ENCODE results near the gene CDR2L.

The CDR2L gene

DNA sequence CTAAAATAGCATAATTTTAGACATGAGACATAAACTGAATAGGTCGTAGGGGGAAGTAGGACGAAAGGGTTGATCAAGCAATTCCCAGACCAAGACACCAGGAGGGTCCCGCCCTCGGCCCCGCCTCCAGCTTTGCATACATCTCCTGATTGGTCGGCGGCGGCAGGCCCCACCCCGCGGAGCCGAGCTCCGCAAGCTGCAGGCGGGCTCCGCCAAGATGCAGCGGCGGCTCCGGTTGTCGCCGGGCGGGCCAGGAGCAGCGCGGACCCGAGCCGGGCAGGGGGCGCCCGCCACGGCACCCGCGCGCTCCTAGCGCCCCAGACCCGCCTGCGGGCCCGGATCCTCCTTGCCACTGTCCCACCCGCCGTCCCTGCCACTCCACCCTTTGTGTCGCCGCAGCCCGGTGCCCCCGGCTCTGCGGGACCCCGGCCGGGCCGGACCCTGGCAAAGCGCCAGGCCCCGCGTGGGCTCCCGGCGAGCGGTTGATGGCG is at the start of gene CDR2L:
CDR2L (plus strand) TSS at position 215 of the 491 bp plus-strand sequence. CDS start 412 bp downstream, outside the sequence.
- peak within 1 kb of the TSS; percentile 76 for H3K4me3 ChIP-seq (replicated peaks; ENCODE audit: low read depth, low read length)
- peak; percentile 91 for DNase-seq (ENCODE audit: low read depth)
- TF ChIP-seq, protein P1, sequence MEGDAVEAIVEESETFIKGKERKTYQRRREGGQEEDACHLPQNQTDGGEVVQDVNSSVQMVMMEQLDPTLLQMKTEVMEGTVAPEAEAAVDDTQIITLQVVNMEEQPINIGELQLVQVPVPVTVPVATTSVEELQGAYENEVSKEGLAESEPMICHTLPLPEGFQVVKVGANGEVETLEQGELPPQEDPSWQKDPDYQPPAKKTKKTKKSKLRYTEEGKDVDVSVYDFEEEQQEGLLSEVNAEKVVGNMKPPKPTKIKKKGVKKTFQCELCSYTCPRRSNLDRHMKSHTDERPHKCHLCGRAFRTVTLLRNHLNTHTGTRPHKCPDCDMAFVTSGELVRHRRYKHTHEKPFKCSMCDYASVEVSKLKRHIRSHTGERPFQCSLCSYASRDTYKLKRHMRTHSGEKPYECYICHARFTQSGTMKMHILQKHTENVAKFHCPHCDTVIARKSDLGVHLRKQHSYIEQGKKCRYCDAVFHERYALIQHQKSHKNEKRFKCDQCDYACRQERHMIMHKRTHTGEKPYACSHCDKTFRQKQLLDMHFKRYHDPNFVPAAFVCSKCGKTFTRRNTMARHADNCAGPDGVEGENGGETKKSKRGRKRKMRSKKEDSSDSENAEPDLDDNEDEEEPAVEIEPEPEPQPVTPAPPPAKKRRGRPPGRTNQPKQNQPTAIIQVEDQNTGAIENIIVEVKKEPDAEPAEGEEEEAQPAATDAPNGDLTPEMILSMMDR (IDR thresholded peaks at IDR 0.05; ENCODE audit: low read length, missing control alignments) = no peak

DNA sequence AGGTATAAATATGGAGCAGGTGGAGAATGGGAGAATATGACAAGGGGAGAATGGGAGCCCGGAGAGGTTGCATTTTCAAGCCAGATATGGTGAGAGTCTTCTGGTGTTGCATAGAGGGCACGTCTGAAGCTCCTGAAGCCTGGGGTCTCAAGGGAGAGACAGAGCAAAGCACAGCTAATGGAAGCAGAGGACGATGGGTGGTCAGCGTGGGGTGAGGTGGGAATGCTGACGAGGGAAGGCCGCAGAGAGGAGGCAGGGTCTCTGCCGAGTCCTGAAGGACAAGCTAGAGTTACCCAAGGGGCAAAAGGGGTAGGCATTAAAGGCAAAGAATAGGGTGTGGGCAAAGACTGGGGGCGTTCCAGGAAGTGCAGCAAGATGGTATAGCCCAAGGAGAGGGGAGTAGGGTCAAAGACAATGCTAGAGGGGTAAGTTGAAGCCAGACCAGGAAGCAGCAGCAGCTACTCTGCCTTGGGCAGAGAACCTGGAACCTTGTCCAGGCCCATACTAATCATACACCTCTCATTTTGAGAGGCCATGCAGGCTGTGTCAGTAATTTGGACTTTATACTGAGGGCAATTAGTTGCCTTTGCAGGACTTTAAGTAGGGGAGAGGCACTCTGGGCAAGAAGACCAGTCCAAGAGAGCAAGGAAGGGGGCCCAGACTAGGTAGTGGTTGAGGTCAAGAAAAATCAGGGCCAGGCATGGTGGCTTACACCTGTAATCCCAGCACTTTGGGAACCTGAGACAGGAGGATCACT is 49.1 kb upstream of the CDR2L start:
- DNase-seq (ENCODE audit: low read depth) = no peak
- TF ChIP-seq, protein P1 (IDR thresholded peaks at IDR 0.05; ENCODE audit: low read length, missing control alignments) = no peak
- no peak overlapping the region for H3K4me3 ChIP-seq (replicated peaks; ENCODE audit: low read depth, low read length)

- H3K4me3 ChIP-seq (replicated peaks; ENCODE audit: low read depth, low read length) = no peak overlapping the region
- TF ChIP-seq, protein P1 (IDR thresholded peaks at IDR 0.05; ENCODE audit: low read length, missing control alignments) = no peak
- DNase-seq (ENCODE audit: low read depth) = no peak
These were observed 47.9 kb upstream of the CDR2L start for GRCh38 chr17:74939534-74939933.

DNA sequence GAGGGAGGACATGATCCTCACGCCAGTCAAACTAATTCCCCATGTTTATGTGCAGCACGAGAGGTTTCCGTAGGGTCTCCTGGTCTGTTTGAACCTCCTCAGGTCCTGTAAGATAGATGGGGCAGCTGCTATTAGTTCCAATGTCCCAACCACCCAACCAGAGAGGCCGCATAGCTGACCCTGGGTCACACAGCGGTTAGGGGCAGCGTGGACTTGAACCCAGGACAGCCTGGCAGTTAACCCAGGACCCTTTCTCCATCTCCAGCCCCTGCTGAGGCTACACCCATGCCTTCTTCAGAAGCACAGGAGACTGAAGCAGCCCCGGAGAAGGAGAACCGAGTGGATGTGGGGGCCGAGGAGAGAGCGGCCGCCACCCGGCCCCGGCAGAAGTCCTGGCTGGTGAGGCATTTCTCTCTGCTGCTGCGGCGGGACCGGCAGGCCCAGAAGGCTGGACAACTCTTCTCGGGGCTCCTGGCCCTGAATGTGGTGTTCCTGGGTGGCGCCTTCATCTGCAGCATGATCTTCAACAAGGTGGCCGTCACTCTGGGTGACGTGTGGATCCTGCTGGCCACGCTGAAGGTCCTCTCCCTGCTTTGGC is 46.2 kb upstream of the CDR2L start:
- DNase-seq (ENCODE audit: low read depth) = no peak
- TF ChIP-seq, protein P1 (IDR thresholded peaks at IDR 0.05; ENCODE audit: low read length, missing control alignments) = no peak
- H3K4me3 ChIP-seq (replicated peaks; ENCODE audit: low read depth, low read length) = no peak overlapping the region

- H3K4me3 ChIP-seq (replicated peaks; ENCODE audit: low read depth, low read length) = no peak overlapping the region
- no peak for DNase-seq (ENCODE audit: low read depth)
- TF ChIP-seq, protein P1 (IDR thresholded peaks at IDR 0.05; ENCODE audit: low read length, missing control alignments) = no peak
These were observed 43.5 kb upstream of the CDR2L start for GRCh38 chr17:74943808-74944522.

DNA sequence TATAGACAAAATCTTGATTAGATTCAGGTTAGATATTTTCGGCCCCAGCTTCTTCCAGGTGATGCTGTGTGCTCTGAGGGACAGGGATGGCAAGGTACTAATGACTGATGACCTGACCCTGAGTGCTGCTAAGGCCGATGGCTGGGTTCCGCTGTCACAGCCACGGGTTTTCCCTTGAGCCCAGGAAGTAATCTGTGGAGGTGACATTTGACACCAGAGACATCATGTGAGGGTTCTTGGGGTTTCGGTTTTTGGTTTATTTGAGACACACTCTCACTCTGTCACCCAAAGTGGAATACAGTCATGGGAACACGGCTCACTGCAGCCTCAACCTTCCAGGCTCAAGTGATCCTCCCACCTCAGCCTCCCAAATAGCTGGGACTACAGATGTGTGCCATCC is 41.9 kb upstream of the CDR2L start:
- DNase-seq (ENCODE audit: low read depth) = no peak
- H3K4me3 ChIP-seq (replicated peaks; ENCODE audit: low read depth, low read length) = no peak overlapping the region
- TF ChIP-seq, protein P1 (IDR thresholded peaks at IDR 0.05; ENCODE audit: low read length, missing control alignments) = no peak

All from fibroblast of pulmonary artery (primary cell).